K562 treated with DMSO at 1 percent for 24 hours (cell line): Measurements from ENCODE around the gene RPS19. TPM values are rescaled to one million over a fixed set of nuclear protein-coding genes. Genes with fewer than 3 reads are reported as not detected.

Experiments
- total RNA-seq: library from RNA; unstranded; fragments of 300-600 nt; gene quantifications from 2 replicates; pipeline ENCODE4 v1.2.3, GENCODE V29; 2022; ENCODE audit warnings: low read depth; ENCODE audit not compliant: insufficient read depth

Gene RPS19
- total RNA-seq: 4,149 and 4,184 TPM in 2 replicates

GRCh38 chr19:41859618-41860418, at the start of gene RPS19:
Gene RPS19 (plus strand): TSS chr19:41860255. CDS start chr19:41860775, 520 bp downstream.

GRCh38 chr19:41844601-41845000, 15.5 kb upstream of the RPS19 start, which contains the start of gene LYPD4:
Gene LYPD4 (minus strand): TSS chr19:41844683. CDS start chr19:41839285, 5,398 bp downstream.

GRCh38 chr19:41845001-41845050, 15.2 kb upstream of the RPS19 start, which contains the start of gene DMRTC2:
Gene DMRTC2 (plus strand): TSS chr19:41845042. CDS start chr19:41847429, 2,387 bp downstream.

DNA sequence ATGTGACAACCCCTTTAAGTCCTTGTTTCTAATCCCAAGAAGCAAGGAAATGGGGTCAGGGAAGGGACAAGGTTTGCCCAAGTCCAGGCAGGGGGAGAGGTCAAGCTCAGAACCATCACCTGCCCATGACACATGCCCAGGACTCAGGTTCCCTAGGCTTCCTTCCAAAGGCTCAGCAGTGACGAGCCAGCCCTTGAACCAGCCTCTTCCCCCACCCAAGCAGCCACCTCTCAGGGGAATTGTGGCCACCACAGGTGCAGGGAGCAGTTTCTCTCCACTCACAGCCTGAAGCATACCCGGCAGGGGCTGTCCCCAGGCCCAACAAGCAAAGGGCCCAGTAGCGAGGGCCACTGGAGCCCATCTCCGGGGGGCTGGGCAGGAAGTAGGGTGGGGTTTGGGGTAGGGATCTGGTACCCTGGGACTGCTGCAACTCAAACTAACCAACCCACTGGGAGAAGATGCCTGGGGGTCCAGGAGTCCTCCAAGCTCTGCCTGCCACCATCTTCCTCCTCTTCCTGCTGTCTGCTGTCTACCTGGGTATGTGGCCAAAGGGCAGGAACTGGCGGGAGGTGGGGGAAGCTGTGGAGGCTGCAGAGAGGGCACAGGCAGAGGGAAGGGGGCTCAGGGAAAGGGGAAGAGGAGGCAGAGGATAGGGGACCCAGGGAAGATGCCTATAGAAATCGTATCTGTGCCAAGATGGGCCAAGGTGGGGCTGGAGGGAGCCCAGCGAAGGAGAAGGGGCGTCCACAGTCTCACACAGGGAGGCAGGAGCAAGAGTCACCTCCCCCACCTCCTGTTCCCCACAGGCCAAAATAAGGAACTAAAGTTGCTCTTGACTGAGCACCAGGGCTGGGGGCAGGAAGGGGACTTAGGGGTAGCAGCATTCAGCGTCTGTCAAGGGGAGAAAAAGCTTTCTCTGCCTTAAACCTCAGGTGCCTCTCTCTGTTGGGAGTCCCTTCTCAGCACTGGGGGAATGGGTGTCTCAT, 17.1 kb downstream of the RPS19 start, which contains the start of gene CD79A:
Gene CD79A (plus strand): TSS at position 433 of the 986 bp plus-strand sequence. CDS start 26 bp downstream, at position 459.

GRCh38 chr19:41882568-41883462, 22.8 kb downstream of the RPS19 start, which contains the start of gene ARHGEF1:
Gene ARHGEF1 (plus strand): TSS chr19:41883184. CDS start chr19:41888083, 4,899 bp downstream.

Other genes with a start within 250 kb of the RPS19 start
- not detected in 2 replicates for gene CEACAM4, start 233.2 kb upstream of the RPS19 start, total RNA-seq
- gene CEACAM7, start 172.0 kb upstream of the RPS19 start, total RNA-seq: not detected in 2 replicates
- gene CEACAM5, start 151.6 kb upstream of the RPS19 start, total RNA-seq: not detected in 2 replicates
- not detected in 2 replicates for gene CEACAM6, start 104.7 kb upstream of the RPS19 start, total RNA-seq
- not detected in 2 replicates for gene CEACAM3, start 63.7 kb upstream of the RPS19 start, total RNA-seq
- not detected in 2 replicates for gene LYPD4, start 15.6 kb upstream of the RPS19 start, total RNA-seq
- gene DMRTC2, start 15.2 kb upstream of the RPS19 start, total RNA-seq: not detected in 2 replicates
- gene CD79A, start 17.0 kb downstream of the RPS19 start, total RNA-seq: 0.39 and 0.59 TPM in 2 replicates
- gene ARHGEF1, start 22.9 kb downstream of the RPS19 start, total RNA-seq: 131 and 143 TPM in 2 replicates
- 0.82 and 1.1 TPM in 2 replicates for gene ERFL, start 68.2 kb downstream of the RPS19 start, total RNA-seq
- gene RABAC1, start 99.1 kb downstream of the RPS19 start, total RNA-seq: 194 and 196 TPM in 2 replicates
- 0.96 and 1.1 TPM in 2 replicates for gene ATP1A3, start 134.0 kb downstream of the RPS19 start, total RNA-seq
- 3.0 and 3.6 TPM in 2 replicates for gene GRIK5, start 210.0 kb downstream of the RPS19 start, total RNA-seq
- gene ZNF574, start 215.9 kb downstream of the RPS19 start, total RNA-seq: 31.0 and 34.9 TPM in 2 replicates